ENCODE data around the gene LRRFIP2. TPM values are rescaled to one million over a fixed set of nuclear protein-coding genes. Genes with fewer than 3 reads are reported as not detected.
A peak's percentile ranks its signal among the peaks of the same experiment; 100 is the strongest.
"Not testable (repeated sequence)": the region's sequence is repeated elsewhere in the genome, so short reads cannot be mapped to it uniquely, and the experiment has no call there.

The LRRFIP2 gene, protein sequence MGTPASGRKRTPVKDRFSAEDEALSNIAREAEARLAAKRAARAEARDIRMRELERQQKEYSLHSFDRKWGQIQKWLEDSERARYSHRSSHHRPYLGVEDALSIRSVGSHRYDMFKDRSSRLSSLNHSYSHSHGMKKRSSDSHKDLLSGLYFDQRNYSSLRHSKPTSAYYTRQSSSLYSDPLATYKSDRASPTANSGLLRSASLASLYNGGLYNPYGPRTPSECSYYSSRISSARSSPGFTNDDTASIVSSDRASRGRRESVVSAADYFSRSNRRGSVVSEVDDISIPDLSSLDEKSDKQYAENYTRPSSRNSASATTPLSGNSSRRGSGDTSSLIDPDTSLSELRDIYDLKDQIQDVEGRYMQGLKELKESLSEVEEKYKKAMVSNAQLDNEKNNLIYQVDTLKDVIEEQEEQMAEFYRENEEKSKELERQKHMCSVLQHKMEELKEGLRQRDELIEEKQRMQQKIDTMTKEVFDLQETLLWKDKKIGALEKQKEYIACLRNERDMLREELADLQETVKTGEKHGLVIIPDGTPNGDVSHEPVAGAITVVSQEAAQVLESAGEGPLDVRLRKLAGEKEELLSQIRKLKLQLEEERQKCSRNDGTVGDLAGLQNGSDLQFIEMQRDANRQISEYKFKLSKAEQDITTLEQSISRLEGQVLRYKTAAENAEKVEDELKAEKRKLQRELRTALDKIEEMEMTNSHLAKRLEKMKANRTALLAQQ
- 146 TPM for total RNA-seq
- long read RNA-seq, partial matches to known transcripts, result 11 of 101 reads
- long read RNA-seq, other reads (novel, unspliced or antisense), result 86 of 101 reads

GRCh38 chr3:37174532-37175126 is at the start of gene LRRFIP2:
TSS of gene LRRFIP2 (minus strand) at chr3:37174582. CDS start at chr3:37148983, 25,599 bp downstream.
- intact Hi-C loops (cut with DNase I), result no loop called here
- ATAC-seq (no peak), DNase-seq (ENCODE audit: missing footprints) (no peak)

DNA sequence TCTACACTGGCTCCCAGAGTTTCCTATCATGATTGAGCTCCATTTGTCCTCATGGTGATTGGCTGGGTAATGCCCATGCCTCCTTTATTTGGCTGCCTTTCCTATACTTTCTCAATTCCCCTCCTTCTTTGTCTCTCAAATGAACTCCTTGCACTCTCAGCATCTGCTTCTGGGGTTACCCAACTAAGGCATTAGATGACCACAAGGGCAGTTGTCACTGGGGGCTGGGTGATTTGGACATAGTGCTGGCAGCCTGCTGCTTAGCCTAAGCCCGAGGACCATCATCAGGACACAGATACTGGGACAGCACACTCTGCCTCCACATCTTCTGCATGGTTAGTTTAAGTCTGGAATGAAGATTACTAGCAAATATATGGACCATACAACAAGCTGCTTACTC is 49.2 kb upstream of the LRRFIP2 start:
- ATAC-seq, result no peak
- DNase-seq (ENCODE audit: missing footprints), result no peak

DNA sequence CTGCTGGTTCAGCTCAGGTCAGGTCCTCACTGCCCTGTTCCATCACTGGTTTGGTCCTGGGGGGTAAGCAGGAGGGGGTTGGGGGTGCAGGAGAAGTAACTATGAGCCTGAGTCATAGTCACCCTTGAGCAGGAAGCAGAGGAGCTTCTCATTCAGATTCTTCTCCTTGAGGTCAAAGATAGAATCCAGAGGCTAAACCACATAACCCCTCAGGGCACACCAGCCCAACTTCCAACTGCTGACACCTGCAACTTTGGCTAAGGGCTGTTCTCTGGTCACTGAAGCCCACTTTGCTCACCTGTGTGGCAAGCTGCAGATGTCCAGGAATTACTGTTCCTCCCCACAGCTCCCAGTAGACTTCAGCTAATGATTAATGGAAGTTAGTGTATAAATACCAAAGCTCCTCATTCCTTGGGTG is 48.8 kb upstream of the LRRFIP2 start:
- intact Hi-C loops (cut with DNase I), result no loop called here
- DNase-seq (ENCODE audit: missing footprints) (no peak), ATAC-seq (no peak)

More for the DNA sequence above, 49.2 kb upstream of the LRRFIP2 start:
- intact Hi-C loops (cut with DNase I), result no loop called here

DNA sequence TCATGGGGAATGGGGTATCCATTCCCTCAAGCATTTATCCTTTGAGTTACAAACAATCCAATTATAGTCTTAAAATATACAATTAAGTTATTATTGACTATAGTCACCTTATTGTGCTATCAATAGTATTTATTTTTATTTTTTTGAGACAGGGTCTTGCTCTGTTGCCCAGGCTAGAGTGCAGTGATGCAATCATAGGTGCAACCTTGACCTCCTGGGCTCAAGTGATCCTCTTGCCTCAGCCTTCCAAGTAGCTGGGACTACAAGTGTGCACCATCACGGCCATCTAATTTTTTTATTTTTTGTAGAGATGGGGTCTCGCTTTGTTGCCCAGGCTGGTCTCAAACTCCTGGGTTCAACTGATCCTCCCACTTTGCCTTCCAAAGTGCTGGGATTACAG is 48.2 kb upstream of the LRRFIP2 start:
- DNase-seq (ENCODE audit: missing footprints); ATAC-seq; intact Hi-C loops (cut with DNase I): not testable (repeated sequence)

GRCh38 chr3:37221407-37221806 is 47.0 kb upstream of the LRRFIP2 start:
- no peak for DNase-seq (ENCODE audit: missing footprints)
- no peak for ATAC-seq
- intact Hi-C loops (cut with DNase I), result no loop called here

- ATAC-seq (no peak), DNase-seq (ENCODE audit: missing footprints) (no peak)
- intact Hi-C loops (cut with DNase I), result loop anchor here (10.0 kb wide), 2 partner anchors 164 to 224 kb away; partner anchors contain the start of genes EPM2AIP1 and MLH1
These were observed 44.9 kb upstream of the LRRFIP2 start for GRCh38 chr3:37219266-37219665.

- intact Hi-C loops (cut with DNase I), result loop anchor here (10.0 kb wide), 2 partner anchors 163 to 223 kb away; partner anchors contain the start of genes EPM2AIP1 and MLH1
These were observed 43.8 kb upstream of the LRRFIP2 start for GRCh38 chr3:37218206-37218605.

GRCh38 chr3:37217098-37217849 is 42.9 kb upstream of the LRRFIP2 start:
- ATAC-seq (no peak), DNase-seq (ENCODE audit: missing footprints) (no peak)
- intact Hi-C loops (cut with DNase I), result loop anchor here (10.0 kb wide), 2 partner anchors 162 to 222 kb away; partner anchors contain the start of genes EPM2AIP1 and MLH1

More at GRCh38 chr3:37218206-37218605, 43.8 kb upstream of the LRRFIP2 start:
- no peak for DNase-seq (ENCODE audit: missing footprints)
- peak; percentile 51 for ATAC-seq

DNA sequence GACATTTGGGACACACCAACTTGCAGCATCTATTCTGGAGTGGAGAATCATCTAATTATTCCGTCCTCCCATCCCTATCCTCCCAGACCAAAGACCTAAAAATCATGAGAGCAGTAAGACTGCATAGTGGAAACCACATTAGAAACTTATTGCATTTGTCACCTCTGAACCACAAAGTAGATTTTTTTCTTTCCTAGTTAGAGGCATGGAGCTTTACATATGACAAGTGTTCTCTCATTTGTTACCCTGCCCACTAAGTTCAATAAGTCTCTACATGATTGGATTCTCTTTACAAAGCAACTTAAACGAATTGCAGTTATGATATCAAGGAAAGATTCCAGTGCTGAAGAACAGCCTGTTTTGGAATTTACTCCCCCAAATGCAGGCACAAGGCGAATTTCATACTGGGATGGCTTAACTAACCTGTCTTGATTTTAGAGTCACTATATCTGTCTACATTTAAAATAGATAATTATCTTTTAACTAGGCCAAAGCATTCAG is 42.3 kb upstream of the LRRFIP2 start:
- DNase-seq (ENCODE audit: missing footprints) (no peak), ATAC-seq (no peak)
- intact Hi-C loops (cut with DNase I), result loop anchor here (10.0 kb wide), 2 partner anchors 162 to 222 kb away; partner anchors contain the start of genes EPM2AIP1 and MLH1

DNA sequence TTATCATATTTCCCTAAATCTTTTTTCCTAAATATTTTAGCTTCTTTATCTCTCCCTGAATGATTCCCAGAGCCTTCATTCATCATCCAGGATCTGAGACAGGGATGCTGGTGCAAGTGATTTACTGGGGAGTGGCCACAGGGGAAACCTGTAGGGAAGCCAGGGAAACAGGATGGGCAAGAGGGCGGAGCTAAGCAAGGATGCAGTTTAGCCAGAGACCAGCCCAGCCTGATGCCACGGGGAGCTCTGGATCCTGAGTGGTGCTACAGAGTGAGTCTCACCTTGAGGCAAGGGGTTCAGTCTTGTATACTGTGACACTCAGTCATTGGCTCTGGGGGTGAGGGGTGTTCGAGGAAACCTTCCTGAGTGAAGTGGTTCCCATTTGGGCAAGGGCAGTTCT is 39.7 kb upstream of the LRRFIP2 start:
- ATAC-seq, result no peak
- intact Hi-C loops (cut with DNase I), result loop anchor here (10.0 kb wide), 2 partner anchors 159 to 219 kb away; partner anchors contain the start of genes EPM2AIP1 and MLH1

DNA sequence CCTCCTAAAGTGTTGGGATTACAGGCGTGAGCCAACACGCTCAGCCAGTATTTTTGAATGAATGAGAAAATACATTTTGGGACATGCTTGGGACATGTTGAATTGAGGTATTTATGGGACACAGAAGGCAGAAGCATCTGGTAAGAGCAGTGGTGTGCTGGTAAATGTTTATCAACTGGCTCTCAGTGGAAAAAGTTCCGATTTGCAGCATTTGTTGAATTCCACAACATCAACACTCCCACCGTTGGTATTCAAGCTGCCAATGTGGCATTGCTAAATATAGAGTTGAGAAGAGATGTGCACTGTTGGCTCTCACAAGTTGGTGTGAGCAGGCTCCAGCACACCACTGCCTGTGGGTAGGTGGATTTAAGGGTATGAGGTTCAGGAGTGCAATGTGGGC is 35.8 kb upstream of the LRRFIP2 start:
- DNase-seq (ENCODE audit: missing footprints), result no peak
- peak; percentile 60 for ATAC-seq
- intact Hi-C loops (cut with DNase I), result loop anchor here (10.0 kb wide), 2 partner anchors 155 to 215 kb away; partner anchors contain the start of genes EPM2AIP1 and MLH1

More for the DNA sequence above, 39.7 kb upstream of the LRRFIP2 start:
- DNase-seq (ENCODE audit: missing footprints), result no peak

GRCh38 chr3:37208576-37208975 is 34.2 kb upstream of the LRRFIP2 start:
- ATAC-seq; DNase-seq (ENCODE audit: missing footprints); intact Hi-C loops (cut with DNase I): not testable (repeated sequence)

DNA sequence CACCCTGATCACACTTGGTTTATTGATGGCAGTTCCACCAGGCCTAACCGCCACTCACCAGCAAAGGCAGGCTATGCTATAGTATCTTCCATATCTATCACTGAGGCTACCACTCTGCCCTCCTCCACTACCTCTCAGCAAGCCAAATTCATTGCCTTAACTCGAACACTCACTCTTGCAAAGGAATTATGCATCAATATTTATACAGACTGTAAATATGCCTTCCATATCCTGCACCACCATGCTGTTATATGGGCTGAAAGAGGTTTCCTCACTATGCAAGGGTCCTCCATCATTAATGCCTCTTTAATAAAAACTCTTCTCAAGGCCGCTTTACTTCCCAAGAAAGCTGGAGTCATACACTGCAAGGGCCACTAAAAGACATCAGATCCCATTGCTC is 33.6 kb upstream of the LRRFIP2 start:
- DNase-seq (ENCODE audit: missing footprints); intact Hi-C loops (cut with DNase I); ATAC-seq: not testable (repeated sequence)

GRCh38 chr3:37206041-37206440 is 31.7 kb upstream of the LRRFIP2 start:
- DNase-seq (ENCODE audit: missing footprints); intact Hi-C loops (cut with DNase I); ATAC-seq: not testable (repeated sequence)

DNA sequence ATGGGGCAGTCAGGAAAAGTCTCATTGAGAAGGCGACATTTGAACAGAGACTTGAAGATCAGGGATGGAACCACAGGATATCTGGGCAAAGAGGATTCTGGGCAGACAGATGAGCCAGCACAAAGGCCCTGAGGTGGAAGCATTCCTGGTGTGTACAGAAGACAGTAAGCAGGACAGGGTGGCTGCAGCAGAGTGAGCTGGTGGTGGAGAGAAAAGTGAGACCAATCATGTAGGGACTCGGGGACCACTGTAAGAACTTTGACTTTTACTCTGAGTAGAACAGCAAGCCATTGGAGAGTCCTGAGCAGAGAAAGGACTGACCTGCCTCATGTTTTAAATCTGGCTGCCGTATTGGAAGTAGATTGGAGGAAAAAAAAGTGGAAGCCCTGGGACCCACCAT is 29.9 kb upstream of the LRRFIP2 start:
- DNase-seq (ENCODE audit: missing footprints) (no peak), ATAC-seq (no peak)
- intact Hi-C loops (cut with DNase I), result no loop called here

DNA sequence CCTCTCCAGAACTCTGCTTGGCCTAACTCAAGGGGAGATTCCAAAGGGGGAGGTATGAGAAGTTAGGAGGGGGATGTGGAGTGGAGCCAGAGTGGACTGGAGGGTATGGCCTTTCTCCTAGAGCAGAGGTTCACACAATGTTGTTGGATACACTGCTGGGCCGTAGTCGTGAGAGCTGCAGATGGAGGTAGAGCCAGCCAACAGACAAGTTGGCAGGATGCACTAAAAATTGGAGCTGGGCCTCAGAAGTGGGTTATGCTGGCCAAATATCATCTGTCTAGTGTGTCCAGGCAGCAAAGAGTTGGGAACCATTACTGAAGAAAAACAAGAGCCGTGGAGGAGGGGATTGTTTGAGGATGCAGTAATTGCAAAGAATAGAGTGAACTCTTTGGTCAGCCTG is 27.7 kb upstream of the LRRFIP2 start:
- intact Hi-C loops (cut with DNase I), result no loop called here
- no peak for DNase-seq (ENCODE audit: missing footprints)

GRCh38 chr3:37200141-37200540 is 25.8 kb upstream of the LRRFIP2 start:
- DNase-seq (ENCODE audit: missing footprints) (no peak), ATAC-seq (no peak)
- intact Hi-C loops (cut with DNase I), result no loop called here

More for the DNA sequence above, 27.7 kb upstream of the LRRFIP2 start:
- ATAC-seq, result peak; percentile 58

- DNase-seq (ENCODE audit: missing footprints) (no peak), ATAC-seq (no peak)
- intact Hi-C loops (cut with DNase I), result no loop called here
These were observed 24.6 kb upstream of the LRRFIP2 start for GRCh38 chr3:37198996-37199395.
